NCI-H748 treated with DMSO at 0.1 percent for 48 hours (cell line): ENCODE results near the gene LRRC4C.
"Not testable (repeated sequence)": the region's sequence is repeated elsewhere in the genome, so short reads cannot be mapped to it uniquely, and the experiment has no call there.

Source experiments
- DNase-seq: peaks from one replicate; lab custom pipeline; 2025; lab: John Stamatoyannopoulos, UW

LRRC4C gene

GRCh38 chr11:41018224-41018623 lies 441.2 kb downstream of the LRRC4C start:
- DNase-seq, result no peak

GRCh38 chr11:41010361-41011050 lies 448.9 kb downstream of the LRRC4C start:
- DNase-seq, result no peak

- DNase-seq, result no peak
These were observed 453.5 kb downstream of the LRRC4C start for GRCh38 chr11:41005986-41006385.

GRCh38 chr11:41003339-41004282 lies 455.8 kb downstream of the LRRC4C start:
- no peak for DNase-seq

GRCh38 chr11:40998920-40999319 lies 460.5 kb downstream of the LRRC4C start:
- no peak for DNase-seq

GRCh38 chr11:40987776-40988435 lies 471.5 kb downstream of the LRRC4C start:
- DNase-seq, result no peak

- no peak for DNase-seq
These were observed 473.1 kb downstream of the LRRC4C start for GRCh38 chr11:40986320-40986719.

GRCh38 chr11:40975076-40975475 lies 484.4 kb downstream of the LRRC4C start:
- DNase-seq, result no peak

GRCh38 chr11:40974186-40974795 lies 485.2 kb downstream of the LRRC4C start:
- no peak for DNase-seq

GRCh38 chr11:40958707-40959106 lies 500.7 kb downstream of the LRRC4C start:
- no peak for DNase-seq

GRCh38 chr11:40952479-40952878 lies 507.0 kb downstream of the LRRC4C start:
- DNase-seq, result no peak

- no peak for DNase-seq
These were observed 521.5 kb downstream of the LRRC4C start for GRCh38 chr11:40938002-40938401.

GRCh38 chr11:40924915-40925314 lies 534.5 kb downstream of the LRRC4C start:
- no peak for DNase-seq

- no peak for DNase-seq
These were observed 538.2 kb downstream of the LRRC4C start for GRCh38 chr11:40921246-40921645.

- DNase-seq, result not testable (repeated sequence)
These were observed 548.7 kb downstream of the LRRC4C start for GRCh38 chr11:40910774-40911173.

GRCh38 chr11:40894501-40894900 lies 565.0 kb downstream of the LRRC4C start:
- no peak for DNase-seq

- no peak for DNase-seq
These were observed 574.0 kb downstream of the LRRC4C start for GRCh38 chr11:40885250-40885954.

- no peak for DNase-seq
These were observed 577.2 kb downstream of the LRRC4C start for GRCh38 chr11:40882301-40882700.

GRCh38 chr11:40879911-40880310 lies 579.5 kb downstream of the LRRC4C start:
- no peak for DNase-seq

GRCh38 chr11:40877981-40878380 lies 581.5 kb downstream of the LRRC4C start:
- DNase-seq, result no peak

- DNase-seq, result no peak
These were observed 582.2 kb downstream of the LRRC4C start for GRCh38 chr11:40877256-40877655.
